ENCODE results near the gene PRKCQ. TPM values are rescaled to one million over a fixed set of nuclear protein-coding genes. Genes with fewer than 3 reads are reported as not detected.
A peak's percentile ranks its signal among the peaks of the same experiment; 100 is the strongest.

The PRKCQ gene
- total RNA-seq, 1 experiment from 2014 or later, result 0.27 TPM

DNA sequence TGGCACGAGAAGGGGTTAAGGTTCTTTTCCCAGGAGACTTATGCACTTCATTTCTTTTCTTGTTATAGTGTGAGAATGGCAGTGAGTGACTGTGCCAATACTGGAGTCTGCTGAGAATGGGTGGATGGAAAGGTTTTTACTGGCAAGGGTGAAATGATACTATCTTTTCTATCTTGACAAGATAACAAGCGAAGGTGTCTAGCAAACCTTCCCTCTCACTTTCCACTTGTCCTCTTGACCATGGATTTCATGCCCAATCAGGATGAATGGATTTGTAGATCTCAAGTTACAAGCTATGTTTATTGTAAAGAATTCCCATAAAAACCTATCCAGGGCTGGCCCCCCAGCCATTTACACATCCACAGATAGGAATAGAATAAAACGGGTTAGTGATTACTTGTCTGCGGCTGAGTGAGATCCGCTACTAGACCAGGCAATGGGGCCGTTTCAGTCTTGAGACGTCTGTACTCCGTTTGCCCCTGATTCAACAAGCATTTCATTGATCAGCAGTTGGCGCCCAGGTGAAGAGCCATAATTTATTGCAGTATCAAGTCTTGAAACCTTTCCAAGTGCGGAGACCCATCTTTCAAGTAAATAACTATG, 152.6 kb downstream of the PRKCQ start:
- in situ Hi-C loops (cut with HindIII; ENCODE audit: low sequenced_read_pairs), result no loop called here
- DNase-seq (ENCODE audit: low spot score), result no peak

- in situ Hi-C loops (cut with HindIII; ENCODE audit: low sequenced_read_pairs), result no loop called here
- DNase-seq (ENCODE audit: low spot score), result no peak
These were observed 153.8 kb downstream of the PRKCQ start for GRCh38 chr10:6426317-6426716.

DNA sequence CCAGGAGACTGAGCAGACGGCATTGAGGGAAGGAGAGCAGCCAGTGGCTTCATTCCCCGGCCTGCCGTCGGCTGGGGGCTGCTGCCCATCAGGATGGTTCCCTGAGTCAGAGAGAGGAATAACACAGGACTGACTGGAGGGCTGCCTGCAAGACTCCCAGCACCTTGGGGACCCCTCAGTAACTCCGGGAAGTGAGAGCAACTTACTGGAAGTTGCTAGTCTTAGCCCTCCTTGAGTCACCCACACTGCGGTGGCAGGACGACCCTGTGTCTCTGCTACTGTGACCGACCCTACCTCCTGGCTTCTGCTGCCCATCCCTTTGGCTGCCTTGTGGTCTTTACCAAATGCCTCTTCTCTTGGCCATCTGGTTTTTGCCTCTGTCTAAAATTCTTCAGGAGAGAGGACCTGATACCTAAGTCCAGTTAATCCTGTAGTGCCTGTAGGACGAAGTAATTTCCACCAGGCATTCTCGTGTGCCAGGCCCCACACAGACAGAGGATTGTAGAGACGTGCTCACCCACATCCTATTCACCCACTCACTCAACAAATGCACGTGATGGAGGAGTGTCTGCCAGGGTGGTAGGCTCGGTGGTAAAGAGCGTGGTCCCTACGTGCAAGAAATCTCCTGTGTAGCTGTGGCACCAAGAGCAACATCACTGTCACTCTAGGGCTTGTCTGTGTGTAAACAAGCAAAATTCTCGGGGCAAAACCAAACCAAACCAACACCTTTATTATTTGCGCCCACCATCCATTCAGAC, 156.5 kb downstream of the PRKCQ start:
- in situ Hi-C loops (cut with HindIII; ENCODE audit: low sequenced_read_pairs), result no loop called here
- no peak for DNase-seq (ENCODE audit: low spot score)

- in situ Hi-C loops (cut with HindIII; ENCODE audit: low sequenced_read_pairs), result no loop called here
- no peak for DNase-seq (ENCODE audit: low spot score)
These were observed 157.1 kb downstream of the PRKCQ start for GRCh38 chr10:6423004-6423403.

DNA sequence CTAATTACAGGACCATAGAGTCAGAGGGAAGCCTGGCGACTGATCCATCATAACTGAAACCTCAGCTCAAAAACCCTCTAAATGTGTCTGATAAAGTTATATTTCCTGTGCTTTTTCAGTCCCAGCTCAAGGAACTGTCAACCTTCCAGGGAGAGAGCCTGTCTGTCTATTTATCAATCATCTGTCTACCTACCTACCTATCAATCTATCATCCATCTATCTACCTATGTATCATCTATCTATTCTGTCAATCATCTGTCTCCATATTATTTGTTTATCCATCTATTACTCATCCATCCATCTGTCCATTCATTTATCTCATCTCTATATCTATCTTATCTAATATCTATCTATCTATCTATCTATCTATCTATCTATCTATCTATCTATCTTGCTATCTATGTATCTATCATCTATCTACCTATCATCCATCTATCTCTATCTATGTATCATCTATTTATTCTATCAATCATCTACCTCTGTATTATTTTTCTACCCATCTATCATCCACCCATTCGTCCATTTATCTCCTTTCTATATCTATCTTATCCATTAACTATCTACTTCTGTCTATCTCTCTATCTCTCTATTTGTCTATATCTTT, 161.4 kb downstream of the PRKCQ start:
- no peak for DNase-seq (ENCODE audit: low spot score)
- in situ Hi-C loops (cut with HindIII; ENCODE audit: low sequenced_read_pairs), result no loop called here

DNA sequence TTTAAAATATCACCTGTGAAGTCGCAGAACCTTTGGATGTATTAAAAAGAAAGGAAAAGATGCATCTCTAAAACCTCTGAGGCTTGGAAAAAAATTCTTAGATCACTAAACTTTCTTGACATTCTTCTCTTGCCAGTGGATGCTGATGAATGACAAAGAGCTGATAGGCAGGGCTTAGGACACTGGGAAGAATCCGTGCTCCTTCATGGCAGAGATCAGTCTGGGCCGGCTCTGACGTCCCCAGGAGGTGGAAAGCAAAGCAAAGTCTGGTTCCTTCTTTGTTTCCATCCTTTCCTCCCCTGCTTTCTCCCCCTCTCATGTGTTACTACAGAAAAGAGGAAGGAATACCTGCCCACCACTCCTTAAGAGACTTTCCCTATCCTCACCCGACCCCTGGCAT, 161.9 kb downstream of the PRKCQ start:
- no peak for DNase-seq (ENCODE audit: low spot score)
- in situ Hi-C loops (cut with HindIII; ENCODE audit: low sequenced_read_pairs), result no loop called here

DNA sequence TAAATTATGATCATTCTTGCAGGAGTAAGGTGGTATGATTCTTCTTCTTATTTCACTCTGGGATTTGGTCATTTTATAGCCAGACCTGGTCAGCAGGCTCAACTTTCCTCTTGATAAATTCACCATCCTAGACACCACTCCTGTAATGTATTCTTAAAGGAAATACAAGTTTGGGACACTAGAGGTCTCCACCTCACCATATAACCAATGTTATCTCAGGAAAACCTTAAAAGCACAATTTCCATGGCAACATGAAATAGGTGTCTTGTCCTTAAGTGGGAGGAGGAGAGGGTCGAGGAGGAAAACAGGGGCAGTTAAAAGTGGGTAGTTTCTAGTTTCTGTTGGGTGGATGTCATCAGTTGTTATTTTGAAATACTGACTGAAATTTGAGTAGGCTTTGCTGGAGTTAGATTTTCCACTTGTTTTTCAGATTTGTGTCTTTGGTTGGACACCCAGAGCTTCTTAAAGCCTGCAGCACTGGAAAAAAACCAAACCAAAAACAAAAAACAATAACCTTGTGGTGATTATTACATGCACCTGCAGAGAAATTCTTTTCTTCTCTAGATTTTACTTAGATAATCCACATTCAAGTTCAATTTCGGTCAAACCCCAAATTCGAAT, 163.1 kb downstream of the PRKCQ start:
- DNase-seq (ENCODE audit: low spot score), result peak; percentile 48
- in situ Hi-C loops (cut with HindIII; ENCODE audit: low sequenced_read_pairs), result no loop called here

DNA sequence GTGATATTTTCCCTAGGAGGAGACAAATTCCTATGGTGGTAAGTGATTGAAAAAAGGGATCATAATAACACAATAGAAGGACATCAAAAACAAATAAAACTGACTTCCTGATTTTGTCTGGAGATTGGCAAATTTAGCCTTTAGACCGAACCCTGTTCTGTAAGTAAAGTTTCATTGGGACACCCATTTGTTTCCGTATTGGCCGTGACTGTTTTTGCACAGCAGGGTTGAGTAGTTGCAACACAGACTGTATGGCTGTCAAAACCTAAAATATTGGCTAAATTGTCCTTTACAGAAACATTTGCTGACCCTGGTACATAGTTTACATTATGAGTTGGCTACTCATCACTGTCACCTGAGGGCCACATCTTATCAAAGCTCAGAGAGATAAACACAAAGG, 168.6 kb downstream of the PRKCQ start:
- in situ Hi-C loops (cut with HindIII; ENCODE audit: low sequenced_read_pairs), result no loop called here
- DNase-seq (ENCODE audit: low spot score), result no peak

DNA sequence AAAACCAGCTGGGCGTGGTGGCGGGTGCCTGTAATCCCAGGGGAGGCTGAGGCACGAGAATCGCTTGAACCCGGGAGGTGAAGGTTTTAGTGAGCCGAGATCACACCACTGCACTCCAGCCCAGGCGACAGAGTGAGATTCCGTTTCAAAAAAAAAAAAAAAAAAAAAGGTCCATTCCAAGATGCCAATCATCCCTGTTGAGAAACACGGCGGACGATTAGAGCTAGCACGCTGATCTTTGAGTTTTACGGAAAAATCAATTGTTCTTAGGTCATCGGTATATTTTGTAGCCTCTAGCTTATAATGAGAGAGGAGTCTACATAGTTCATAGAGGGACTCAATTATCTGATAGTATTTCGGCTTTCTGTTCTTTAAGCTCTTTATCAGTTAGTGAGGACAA, 169.2 kb downstream of the PRKCQ start:
- in situ Hi-C loops (cut with HindIII; ENCODE audit: low sequenced_read_pairs), result no loop called here
- DNase-seq (ENCODE audit: low spot score), result no peak

GRCh38 chr10:6409971-6410643, 170.0 kb downstream of the PRKCQ start:
- no peak for DNase-seq (ENCODE audit: low spot score)
- in situ Hi-C loops (cut with HindIII; ENCODE audit: low sequenced_read_pairs), result no loop called here

- in situ Hi-C loops (cut with HindIII; ENCODE audit: low sequenced_read_pairs), result no loop called here
These were observed 171.3 kb downstream of the PRKCQ start for GRCh38 chr10:6408799-6409198.

DNA sequence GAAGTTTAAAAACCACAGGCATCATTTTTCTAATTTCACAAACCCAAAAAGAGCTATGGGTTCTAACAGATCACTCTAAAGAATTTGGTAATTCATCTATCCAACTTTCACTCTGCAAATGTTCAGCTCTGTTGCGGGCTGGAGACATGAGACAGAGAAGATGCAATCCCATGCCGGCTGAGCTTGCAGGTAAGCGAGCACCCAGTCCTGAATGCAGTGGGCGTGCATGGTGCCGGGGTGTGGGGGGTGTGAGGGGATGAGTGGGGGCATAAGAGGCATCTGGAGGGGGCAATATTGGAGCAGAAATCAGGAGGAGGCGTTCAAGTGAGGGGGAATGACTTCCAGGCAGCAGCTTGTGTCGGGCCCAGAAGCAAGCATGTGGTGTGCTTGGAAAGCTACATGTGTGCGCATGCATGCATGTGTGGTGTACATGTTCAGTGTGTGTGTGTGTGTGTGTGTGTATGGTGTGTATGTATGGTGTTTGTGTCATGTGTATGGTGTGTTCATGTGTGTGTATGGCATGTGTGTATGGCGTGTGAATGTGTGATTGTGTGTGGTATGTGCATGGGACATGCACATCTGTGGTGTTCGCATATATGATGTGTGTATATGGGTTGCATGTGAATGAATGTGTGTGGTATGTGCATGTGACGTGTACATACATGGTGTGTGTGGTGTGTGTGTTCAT, 172.9 kb downstream of the PRKCQ start:
- in situ Hi-C loops (cut with HindIII; ENCODE audit: low sequenced_read_pairs), result no loop called here
- DNase-seq (ENCODE audit: low spot score), result no peak

More at GRCh38 chr10:6408799-6409198, 171.3 kb downstream of the PRKCQ start:
- DNase-seq (ENCODE audit: low spot score), result no peak

- no peak for DNase-seq (ENCODE audit: low spot score)
- in situ Hi-C loops (cut with HindIII; ENCODE audit: low sequenced_read_pairs), result no loop called here
These were observed 173.6 kb downstream of the PRKCQ start for GRCh38 chr10:6406220-6407033.

DNA sequence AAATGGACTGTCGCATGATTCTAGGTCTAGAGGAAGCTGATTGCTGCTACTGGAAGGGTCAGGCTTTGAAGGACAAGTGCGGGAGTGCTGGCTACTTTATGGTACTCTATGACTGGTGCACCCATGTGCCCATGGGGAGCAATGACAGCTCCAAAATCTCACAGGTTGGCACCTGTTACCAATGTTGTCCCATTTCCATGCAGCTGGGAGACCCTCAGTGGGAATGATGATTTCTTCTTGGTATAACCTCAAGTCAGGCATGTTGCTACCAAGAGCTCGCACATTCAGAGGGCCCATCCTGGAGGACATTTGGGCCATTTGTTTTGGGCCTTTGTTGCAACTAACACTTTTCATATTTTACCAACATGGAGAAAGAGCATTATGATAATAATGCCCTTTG, 174.4 kb downstream of the PRKCQ start:
- in situ Hi-C loops (cut with HindIII; ENCODE audit: low sequenced_read_pairs), result no loop called here
- DNase-seq (ENCODE audit: low spot score), result no peak

GRCh38 chr10:6404127-6405072, 175.7 kb downstream of the PRKCQ start:
- no peak for DNase-seq (ENCODE audit: low spot score)
- in situ Hi-C loops (cut with HindIII; ENCODE audit: low sequenced_read_pairs), result no loop called here

GRCh38 chr10:6402960-6403359, 177.1 kb downstream of the PRKCQ start:
- no peak for DNase-seq (ENCODE audit: low spot score)
- in situ Hi-C loops (cut with HindIII; ENCODE audit: low sequenced_read_pairs), result no loop called here

GRCh38 chr10:6402349-6402709, 177.7 kb downstream of the PRKCQ start:
- DNase-seq (ENCODE audit: low spot score), result no peak
- in situ Hi-C loops (cut with HindIII; ENCODE audit: low sequenced_read_pairs), result no loop called here
